DOHH2 (cell line): Measurements from ENCODE around the gene ATP6V0A4.

Source experiments
- EZH2phosphoT487 ChIP-seq: fragments of 200-600 bp; sonication (generic); IDR thresholded peaks from 2 replicates; pipeline ENCODE4 v1.6.1; 2017; ENCODE audit warnings: borderline replicate concordance, mild to moderate bottlenecking, antibody characterized with exemption, low read length, moderate library complexity, mixed read lengths
- TF ChIP-seq, protein P1 (sequence below): fragments of 200-600 bp; sonication (generic); IDR thresholded peaks from one replicate; pipeline ENCODE4 v1.5.1; 2014; ENCODE audit warnings: antibody characterized with exemption, mild to moderate bottlenecking, low read depth, low read length; ENCODE audit not compliant: poor library complexity, severe bottlenecking

DNA sequence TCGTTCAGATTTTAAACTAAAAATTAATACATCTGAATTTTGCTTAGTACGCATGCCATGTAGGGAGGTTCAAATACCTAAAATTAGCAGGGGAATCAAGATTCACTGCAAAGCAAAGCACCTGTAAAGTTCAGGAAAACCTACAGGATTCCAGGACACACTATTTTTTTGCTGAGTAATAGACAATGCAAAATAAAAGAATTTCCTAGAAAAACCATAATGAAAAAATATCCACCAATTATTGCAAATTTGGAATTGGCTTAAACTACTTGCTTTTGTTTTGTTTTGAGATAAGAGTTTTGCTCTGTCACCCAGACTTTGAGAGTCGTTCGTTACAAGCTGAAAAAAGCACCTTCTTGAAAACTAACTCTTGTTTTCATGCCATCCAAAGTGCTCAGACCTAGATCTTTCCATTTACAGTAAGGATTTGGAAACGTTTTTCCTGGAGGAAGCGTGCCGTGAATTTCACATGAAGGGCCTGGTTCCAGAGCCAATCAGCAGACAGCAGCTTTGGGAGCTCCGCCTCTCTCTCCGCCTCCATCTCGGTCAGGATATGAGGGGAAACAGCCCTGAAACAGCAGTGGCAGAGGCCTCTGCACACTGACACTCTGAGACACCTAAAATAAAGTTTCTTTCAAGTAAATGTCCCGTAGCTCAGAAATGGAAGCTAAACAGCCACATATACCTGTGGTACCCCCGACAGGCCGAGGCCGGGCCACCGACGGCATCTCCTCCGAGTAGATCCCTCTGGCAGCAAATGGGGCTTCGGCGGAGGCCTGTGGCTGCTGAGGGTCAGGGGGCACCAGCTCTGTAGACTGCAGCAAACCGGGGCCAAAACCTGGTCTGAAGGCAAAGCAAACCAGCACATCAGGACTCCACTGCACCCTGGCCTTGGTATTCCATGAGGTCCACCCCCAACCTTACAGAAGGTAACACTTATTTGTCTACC is 45.9 kb upstream of the ATP6V0A4 start:
- TF ChIP-seq, protein P1, sequence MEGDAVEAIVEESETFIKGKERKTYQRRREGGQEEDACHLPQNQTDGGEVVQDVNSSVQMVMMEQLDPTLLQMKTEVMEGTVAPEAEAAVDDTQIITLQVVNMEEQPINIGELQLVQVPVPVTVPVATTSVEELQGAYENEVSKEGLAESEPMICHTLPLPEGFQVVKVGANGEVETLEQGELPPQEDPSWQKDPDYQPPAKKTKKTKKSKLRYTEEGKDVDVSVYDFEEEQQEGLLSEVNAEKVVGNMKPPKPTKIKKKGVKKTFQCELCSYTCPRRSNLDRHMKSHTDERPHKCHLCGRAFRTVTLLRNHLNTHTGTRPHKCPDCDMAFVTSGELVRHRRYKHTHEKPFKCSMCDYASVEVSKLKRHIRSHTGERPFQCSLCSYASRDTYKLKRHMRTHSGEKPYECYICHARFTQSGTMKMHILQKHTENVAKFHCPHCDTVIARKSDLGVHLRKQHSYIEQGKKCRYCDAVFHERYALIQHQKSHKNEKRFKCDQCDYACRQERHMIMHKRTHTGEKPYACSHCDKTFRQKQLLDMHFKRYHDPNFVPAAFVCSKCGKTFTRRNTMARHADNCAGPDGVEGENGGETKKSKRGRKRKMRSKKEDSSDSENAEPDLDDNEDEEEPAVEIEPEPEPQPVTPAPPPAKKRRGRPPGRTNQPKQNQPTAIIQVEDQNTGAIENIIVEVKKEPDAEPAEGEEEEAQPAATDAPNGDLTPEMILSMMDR, result no peak
- no peak for TF ChIP-seq EZH2phosphoT487
